GM12875 (cell line): ENCODE measurements around the gene FAM78B.

ENCODE experiments used
- H3K4me3 ChIP-seq: one replicate; pipeline ENCODE4 v1.5.1; 2011; ENCODE audit warnings: low read depth, low read length, control low read depth
- CTCF ChIP-seq: IDR thresholded peaks from 2 replicates; pipeline ENCODE4 v1.5.1; 2011; ENCODE audit warnings: low read depth, mild to moderate bottlenecking, control low read depth, inconsistent platforms, low read length, moderate library complexity, borderline replicate concordance; ENCODE audit not compliant: insufficient read depth

Gene FAM78B

GRCh38 chr1:166114419-166114818, 52.4 kb downstream of the FAM78B start:
- TF ChIP-seq CTCF = no peak
- H3K4me3 ChIP-seq = no peak overlapping the region

- H3K4me3 ChIP-seq = no peak overlapping the region
- TF ChIP-seq CTCF = no peak
Observed at GRCh38 chr1:166113630-166114029, 53.2 kb downstream of the FAM78B start.

- no peak for TF ChIP-seq CTCF
- no peak overlapping the region for H3K4me3 ChIP-seq
Observed at GRCh38 chr1:166113031-166113430, 53.8 kb downstream of the FAM78B start.

GRCh38 chr1:166112425-166112824, 54.4 kb downstream of the FAM78B start:
- no peak for TF ChIP-seq CTCF

GRCh38 chr1:166111430-166111829, 55.4 kb downstream of the FAM78B start:
- no peak for TF ChIP-seq CTCF
- no peak overlapping the region for H3K4me3 ChIP-seq

More at GRCh38 chr1:166112425-166112824, 54.4 kb downstream of the FAM78B start:
- no peak overlapping the region for H3K4me3 ChIP-seq

GRCh38 chr1:166090244-166090643, 76.6 kb downstream of the FAM78B start:
- no peak for TF ChIP-seq CTCF
- H3K4me3 ChIP-seq = no peak overlapping the region

- no peak overlapping the region for H3K4me3 ChIP-seq
- TF ChIP-seq CTCF = peak; percentile 32; the same call in 1 of the 2 replicates
Observed at GRCh38 chr1:166089804-166090203, 77.0 kb downstream of the FAM78B start.
